ENCODE results near the gene SLC44A5.

- TF ChIP-seq BHLHE40 (IDR thresholded peaks at IDR 0.05; ENCODE audit: borderline replicate concordance in 1 of 2, low read depth in 2 of 2, low read length in 1 of 2) (no peak), EZH2 (IDR thresholded peaks at IDR 0.05; ENCODE audit: borderline replicate concordance, control insufficient read depth, low read depth, low read length) (no peak), POLR2AphosphoS5 (IDR thresholded peaks at IDR 0.05; ENCODE audit: low read length) (no peak), RAD21 (IDR thresholded peaks at IDR 0.05; ENCODE audit: insufficient read depth, low read depth, low read length) (no peak), CHD1 (IDR thresholded peaks at IDR 0.05; ENCODE audit: low read depth, low read length) (no peak), MXI1 (IDR thresholded peaks at IDR 0.05; ENCODE audit: low read depth, low read length) (no peak), MYC (IDR thresholded peaks at IDR 0.05; ENCODE audit: insufficient read depth, insufficient read length, insufficient replicate concordance, low read length, severe bottlenecking) (no peak), NR2F1 (conservative IDR thresholded peaks at IDR 0.05) (no peak), SMARCA5 (IDR thresholded peaks at IDR 0.05) (no peak)
- TF ChIP-seq, protein P1, sequence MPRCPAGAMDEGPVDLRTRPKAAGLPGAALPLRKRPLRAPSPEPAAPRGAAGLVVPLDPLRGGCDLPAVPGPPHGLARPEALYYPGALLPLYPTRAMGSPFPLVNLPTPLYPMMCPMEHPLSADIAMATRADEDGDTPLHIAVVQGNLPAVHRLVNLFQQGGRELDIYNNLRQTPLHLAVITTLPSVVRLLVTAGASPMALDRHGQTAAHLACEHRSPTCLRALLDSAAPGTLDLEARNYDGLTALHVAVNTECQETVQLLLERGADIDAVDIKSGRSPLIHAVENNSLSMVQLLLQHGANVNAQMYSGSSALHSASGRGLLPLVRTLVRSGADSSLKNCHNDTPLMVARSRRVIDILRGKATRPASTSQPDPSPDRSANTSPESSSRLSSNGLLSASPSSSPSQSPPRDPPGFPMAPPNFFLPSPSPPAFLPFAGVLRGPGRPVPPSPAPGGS (IDR thresholded peaks at IDR 0.05; ENCODE audit: borderline replicate concordance, insufficient read depth, low read depth, low read length, poor library complexity, severe bottlenecking), result no peak
- TF ChIP-seq, protein P2, sequence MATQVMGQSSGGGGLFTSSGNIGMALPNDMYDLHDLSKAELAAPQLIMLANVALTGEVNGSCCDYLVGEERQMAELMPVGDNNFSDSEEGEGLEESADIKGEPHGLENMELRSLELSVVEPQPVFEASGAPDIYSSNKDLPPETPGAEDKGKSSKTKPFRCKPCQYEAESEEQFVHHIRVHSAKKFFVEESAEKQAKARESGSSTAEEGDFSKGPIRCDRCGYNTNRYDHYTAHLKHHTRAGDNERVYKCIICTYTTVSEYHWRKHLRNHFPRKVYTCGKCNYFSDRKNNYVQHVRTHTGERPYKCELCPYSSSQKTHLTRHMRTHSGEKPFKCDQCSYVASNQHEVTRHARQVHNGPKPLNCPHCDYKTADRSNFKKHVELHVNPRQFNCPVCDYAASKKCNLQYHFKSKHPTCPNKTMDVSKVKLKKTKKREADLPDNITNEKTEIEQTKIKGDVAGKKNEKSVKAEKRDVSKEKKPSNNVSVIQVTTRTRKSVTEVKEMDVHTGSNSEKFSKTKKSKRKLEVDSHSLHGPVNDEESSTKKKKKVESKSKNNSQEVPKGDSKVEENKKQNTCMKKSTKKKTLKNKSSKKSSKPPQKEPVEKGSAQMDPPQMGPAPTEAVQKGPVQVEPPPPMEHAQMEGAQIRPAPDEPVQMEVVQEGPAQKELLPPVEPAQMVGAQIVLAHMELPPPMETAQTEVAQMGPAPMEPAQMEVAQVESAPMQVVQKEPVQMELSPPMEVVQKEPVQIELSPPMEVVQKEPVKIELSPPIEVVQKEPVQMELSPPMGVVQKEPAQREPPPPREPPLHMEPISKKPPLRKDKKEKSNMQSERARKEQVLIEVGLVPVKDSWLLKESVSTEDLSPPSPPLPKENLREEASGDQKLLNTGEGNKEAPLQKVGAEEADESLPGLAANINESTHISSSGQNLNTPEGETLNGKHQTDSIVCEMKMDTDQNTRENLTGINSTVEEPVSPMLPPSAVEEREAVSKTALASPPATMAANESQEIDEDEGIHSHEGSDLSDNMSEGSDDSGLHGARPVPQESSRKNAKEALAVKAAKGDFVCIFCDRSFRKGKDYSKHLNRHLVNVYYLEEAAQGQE (IDR thresholded peaks at IDR 0.05; ENCODE audit: low read depth, low read length), result no peak
- TF ChIP-seq, protein P3, sequence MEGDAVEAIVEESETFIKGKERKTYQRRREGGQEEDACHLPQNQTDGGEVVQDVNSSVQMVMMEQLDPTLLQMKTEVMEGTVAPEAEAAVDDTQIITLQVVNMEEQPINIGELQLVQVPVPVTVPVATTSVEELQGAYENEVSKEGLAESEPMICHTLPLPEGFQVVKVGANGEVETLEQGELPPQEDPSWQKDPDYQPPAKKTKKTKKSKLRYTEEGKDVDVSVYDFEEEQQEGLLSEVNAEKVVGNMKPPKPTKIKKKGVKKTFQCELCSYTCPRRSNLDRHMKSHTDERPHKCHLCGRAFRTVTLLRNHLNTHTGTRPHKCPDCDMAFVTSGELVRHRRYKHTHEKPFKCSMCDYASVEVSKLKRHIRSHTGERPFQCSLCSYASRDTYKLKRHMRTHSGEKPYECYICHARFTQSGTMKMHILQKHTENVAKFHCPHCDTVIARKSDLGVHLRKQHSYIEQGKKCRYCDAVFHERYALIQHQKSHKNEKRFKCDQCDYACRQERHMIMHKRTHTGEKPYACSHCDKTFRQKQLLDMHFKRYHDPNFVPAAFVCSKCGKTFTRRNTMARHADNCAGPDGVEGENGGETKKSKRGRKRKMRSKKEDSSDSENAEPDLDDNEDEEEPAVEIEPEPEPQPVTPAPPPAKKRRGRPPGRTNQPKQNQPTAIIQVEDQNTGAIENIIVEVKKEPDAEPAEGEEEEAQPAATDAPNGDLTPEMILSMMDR (IDR thresholded peaks at IDR 0.05 in 2 of 3, conservative IDR thresholded peaks at IDR 0.05 in 1 of 3; ENCODE audit: control insufficient read depth in 2 of 3, extremely low read depth in 1 of 3, insufficient read depth in 1 of 3, low read depth in 3 of 3, low read length in 3 of 3), result no peak
These were observed 82.9 kb downstream of the SLC44A5 start for GRCh38 chr1:75528001-75528400.

Measured in GM12878 (cell line).